Stimulated activated CD8-positive, alpha-beta memory T cell treated with anti-CD3 and anti-CD28 coated beads, Interleukin-12 subunit alpha, Interleukin-12 subunit beta, amount 100 ng/mL, for 4 hours (primary cell): ENCODE measurements around the gene A2M.
"Not testable (repeated sequence)": the region's sequence is repeated elsewhere in the genome, so short reads cannot be mapped to it uniquely, and the experiment has no call there.

Experiments used
- DNase-seq: peaks from one replicate; pipeline ENCODE4 v3.0.0-alpha.2; 2020; ENCODE audit warnings: low read depth

A2M gene

GRCh38 chr12:9115731-9116559 is at the start of gene A2M:
Gene A2M, minus strand, starts transcription at chr12:9115919. Its CDS starts 70 bp downstream, at chr12:9115849.
- DNase-seq: no peak

GRCh38 chr12:9163392-9163791 is 47.7 kb upstream of the A2M start:
- no peak for DNase-seq

GRCh38 chr12:9156119-9156518 is 40.4 kb upstream of the A2M start:
- no peak for DNase-seq

- no peak for DNase-seq
These were observed 33.7 kb upstream of the A2M start for GRCh38 chr12:9149372-9149771.

- DNase-seq: no peak
These were observed 33.2 kb upstream of the A2M start for GRCh38 chr12:9148926-9149325.

- no peak for DNase-seq
These were observed 31.7 kb upstream of the A2M start for GRCh38 chr12:9147461-9147860.

- no peak for DNase-seq
These were observed 29.0 kb upstream of the A2M start for GRCh38 chr12:9144730-9145106.

GRCh38 chr12:9143929-9144729 is 28.4 kb upstream of the A2M start:
- no peak for DNase-seq

- no peak for DNase-seq
These were observed 27.4 kb upstream of the A2M start for GRCh38 chr12:9143137-9143536.

- DNase-seq: not testable (repeated sequence)
These were observed 24.0 kb upstream of the A2M start for GRCh38 chr12:9139588-9140290.

GRCh38 chr12:9135903-9136310 is 20.2 kb upstream of the A2M start:
- no peak for DNase-seq

- no peak for DNase-seq
These were observed 19.4 kb upstream of the A2M start for GRCh38 chr12:9134981-9135628.

- no peak for DNase-seq
These were observed 17.6 kb upstream of the A2M start for GRCh38 chr12:9133216-9133916.

GRCh38 chr12:9132008-9132535 is 16.4 kb upstream of the A2M start:
- DNase-seq: no peak

GRCh38 chr12:9130244-9130643 is 14.5 kb upstream of the A2M start:
- DNase-seq: no peak

GRCh38 chr12:9127936-9128663 is 12.4 kb upstream of the A2M start:
- DNase-seq: no peak

GRCh38 chr12:9127484-9127883 is 11.8 kb upstream of the A2M start:
- DNase-seq: no peak

- DNase-seq: no peak
These were observed 8.8 kb upstream of the A2M start for GRCh38 chr12:9124383-9125031.

GRCh38 chr12:9123781-9124382 is 8.2 kb upstream of the A2M start:
- DNase-seq: no peak
